Fibroblast of lung (primary cell): ENCODE measurements around the gene KLHL25. TPM values are rescaled to one million over a fixed set of nuclear protein-coding genes. Genes with fewer than 3 reads are reported as not detected.

Experiments used
- DNase-seq, 2 donors: peaks; one replicate each; pipeline versions ENCODE4 v3.0.0 to v3.0.0-alpha.2; 2010; ENCODE audit warnings: low read depth in 2 of 2
- H2AFZ ChIP-seq: 2 replicates; pipeline ENCODE4 v1.5.1; 2012; ENCODE audit warnings: low read length, control low read depth, inconsistent platforms
- H3K27ac ChIP-seq: 2 replicates; pipeline ENCODE4 v1.5.1; 2011; ENCODE audit warnings: low read length, control low read depth; ENCODE audit not compliant: insufficient read depth
- H3K27me3 ChIP-seq: 2 replicates; pipeline ENCODE4 v1.5.1; 2011; ENCODE audit warnings: mild to moderate bottlenecking, low read length; ENCODE audit not compliant: control insufficient read depth, insufficient read depth
- H3K36me3 ChIP-seq: 2 replicates; pipeline ENCODE4 v1.5.1; 2011; ENCODE audit warnings: low read length; ENCODE audit not compliant: control insufficient read depth, insufficient read depth
- H3K4me1 ChIP-seq: 2 replicates; pipeline ENCODE4 v1.5.1; 2011; ENCODE audit warnings: low read length; ENCODE audit not compliant: control insufficient read depth, insufficient read depth; ENCODE audit errors: extremely low read depth
- H3K4me2 ChIP-seq: 2 replicates; pipeline ENCODE4 v1.5.1; 2011; ENCODE audit warnings: low read length, control low read depth; ENCODE audit not compliant: insufficient read depth; ENCODE audit errors: extremely low read depth
- H3K4me3 ChIP-seq, 4 experiments: fragments of 200-600 bp in 1 of 4; sonication (generic) in 1 of 4; replicated peaks in 1 of 4; 2 replicates each; pipeline ENCODE4 v1.5.1; 2011 to 2016; ENCODE audit warnings: low read length in 4 of 4, low read depth in 3 of 4, mild to moderate bottlenecking in 3 of 4, control low read depth in 2 of 4, inconsistent platforms in 1 of 4, mixed read lengths in 1 of 4; ENCODE audit not compliant: insufficient read depth in 1 of 4; ENCODE audit errors: control extremely low read depth in 1 of 4
- H3K79me2 ChIP-seq: 2 replicates; pipeline ENCODE4 v1.5.1; 2012; ENCODE audit warnings: mild to moderate bottlenecking, low read length, inconsistent platforms; ENCODE audit not compliant: control insufficient read depth, insufficient read depth
- H3K9ac ChIP-seq: 2 replicates; pipeline ENCODE4 v1.5.1; 2011; ENCODE audit warnings: mild to moderate bottlenecking, low read length, control low read depth; ENCODE audit not compliant: insufficient read depth
- H3K9me3 ChIP-seq: 2 replicates; pipeline ENCODE4 v1.5.1; 2012; ENCODE audit warnings: low read depth, low read length; ENCODE audit not compliant: control insufficient read depth, insufficient read depth
- H4K20me1 ChIP-seq: 2 replicates; pipeline ENCODE4 v1.5.1; 2011; ENCODE audit warnings: low read length; ENCODE audit not compliant: control insufficient read depth, insufficient read depth; ENCODE audit errors: extremely low read depth
- EZH2 ChIP-seq: IDR thresholded peaks from 2 replicates; pipeline ENCODE4 v1.5.1; 2012; ENCODE audit warnings: low read length, control low read depth, mild to moderate bottlenecking; ENCODE audit errors: missing control alignments
- polyA plus RNA-seq, 2 donors: library from polyadenylated mRNA; depleted of rRNA in 1 of 2; stranded (reverse) in 1 of 2; unstranded in 1 of 2; fragments of >200 nt; gene quantifications; 2 replicates each; pipeline ENCODE4 v1.2.1, GENCODE V29; 2011 to 2012; ENCODE audit warnings: missing spikeins in 1 of 2
- total RNA-seq: library from RNA; depleted of rRNA; stranded (reverse); fragments of >200 nt; gene quantifications from 2 replicates; pipeline ENCODE4 v1.2.1, GENCODE V29; 2014
- TF ChIP-seq, protein P1 (sequence below), 2 donors: IDR thresholded peaks in 1 of 2; conservative IDR thresholded peaks in 1 of 2; 1 replicate in 1 of 2; 2 replicates in 1 of 2; pipeline ENCODE4 v1.5.1; 2011 to 2012; ENCODE audit warnings: low read length in 2 of 2, control low read depth in 1 of 2, inconsistent platforms in 1 of 2, low read depth in 1 of 2, mild to moderate bottlenecking in 1 of 2

The KLHL25 gene
- total and polyA plus RNA-seq, 2 donors (not counting 1 experiment from before 2014, with no cell fraction given) = 1.4 to 5.4 TPM

DNA sequence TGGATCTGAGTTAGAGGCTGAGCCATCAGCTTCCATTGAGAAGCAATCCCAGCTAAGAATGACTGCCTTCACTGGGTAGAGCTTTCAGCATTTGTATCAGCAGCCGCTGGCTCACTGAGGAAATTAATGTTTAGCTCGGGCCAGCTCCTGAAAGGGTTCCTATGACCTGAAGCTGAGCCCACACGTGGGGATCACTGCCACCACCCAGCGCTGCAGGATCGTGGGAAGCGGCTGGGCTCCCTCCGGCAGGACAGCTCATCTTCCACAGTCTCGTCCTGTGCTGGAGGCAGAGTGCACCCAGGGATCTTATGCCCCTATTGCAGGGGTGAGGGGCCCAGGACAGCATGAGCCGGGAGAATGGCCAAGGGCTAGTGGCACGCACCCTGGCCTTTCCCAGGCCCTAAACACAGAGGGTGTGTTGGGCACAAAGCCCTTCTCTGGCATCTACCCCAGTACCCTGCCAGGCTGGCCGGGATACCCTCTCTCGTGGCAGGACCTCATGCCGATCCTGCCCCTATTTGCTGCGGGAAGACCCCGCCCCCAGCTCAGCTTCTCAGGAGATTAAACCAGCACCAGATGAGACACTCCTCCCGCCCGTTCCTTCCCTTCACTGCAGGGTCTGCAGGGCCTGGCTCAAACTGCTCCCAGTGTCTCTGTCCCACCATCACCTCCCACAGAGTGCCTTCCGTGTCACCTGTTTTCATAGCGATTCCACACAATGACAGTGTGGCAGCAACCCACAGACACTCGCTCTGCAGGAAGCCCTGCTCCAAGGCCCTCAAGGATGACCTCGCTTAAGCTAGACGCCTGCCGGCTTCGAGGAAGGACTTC lies 28.5 kb downstream of the KLHL25 start:
- no peak overlapping the region for H3K27ac ChIP-seq
- no peak overlapping the region for H3K4me2 ChIP-seq
- H3K27me3 ChIP-seq = no peaks in the 10 kb centered on the region
- no peak for TF ChIP-seq EZH2
- TF ChIP-seq, protein P1, sequence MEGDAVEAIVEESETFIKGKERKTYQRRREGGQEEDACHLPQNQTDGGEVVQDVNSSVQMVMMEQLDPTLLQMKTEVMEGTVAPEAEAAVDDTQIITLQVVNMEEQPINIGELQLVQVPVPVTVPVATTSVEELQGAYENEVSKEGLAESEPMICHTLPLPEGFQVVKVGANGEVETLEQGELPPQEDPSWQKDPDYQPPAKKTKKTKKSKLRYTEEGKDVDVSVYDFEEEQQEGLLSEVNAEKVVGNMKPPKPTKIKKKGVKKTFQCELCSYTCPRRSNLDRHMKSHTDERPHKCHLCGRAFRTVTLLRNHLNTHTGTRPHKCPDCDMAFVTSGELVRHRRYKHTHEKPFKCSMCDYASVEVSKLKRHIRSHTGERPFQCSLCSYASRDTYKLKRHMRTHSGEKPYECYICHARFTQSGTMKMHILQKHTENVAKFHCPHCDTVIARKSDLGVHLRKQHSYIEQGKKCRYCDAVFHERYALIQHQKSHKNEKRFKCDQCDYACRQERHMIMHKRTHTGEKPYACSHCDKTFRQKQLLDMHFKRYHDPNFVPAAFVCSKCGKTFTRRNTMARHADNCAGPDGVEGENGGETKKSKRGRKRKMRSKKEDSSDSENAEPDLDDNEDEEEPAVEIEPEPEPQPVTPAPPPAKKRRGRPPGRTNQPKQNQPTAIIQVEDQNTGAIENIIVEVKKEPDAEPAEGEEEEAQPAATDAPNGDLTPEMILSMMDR (conservative IDR thresholded peaks at IDR 0.05 in 1 of 2, IDR thresholded peaks at IDR 0.05 in 1 of 2; ENCODE audit: low read depth in 1 of 2, low read length in 2 of 2) = no peak
- H3K4me3 ChIP-seq = no peak overlapping the region
- no peaks in the 10 kb centered on the region for H4K20me1 ChIP-seq
- H2AFZ ChIP-seq = no peak overlapping the region
- no peaks in the 10 kb centered on the region for H3K36me3 ChIP-seq
- H3K79me2 ChIP-seq = no peaks in the 10 kb centered on the region
- no peak for DNase-seq
- H3K9ac ChIP-seq = no peak overlapping the region
- no peaks in the 10 kb centered on the region for H3K9me3 ChIP-seq
- peaks cover 7% of the 10 kb centered on the region for H3K4me1 ChIP-seq

DNA sequence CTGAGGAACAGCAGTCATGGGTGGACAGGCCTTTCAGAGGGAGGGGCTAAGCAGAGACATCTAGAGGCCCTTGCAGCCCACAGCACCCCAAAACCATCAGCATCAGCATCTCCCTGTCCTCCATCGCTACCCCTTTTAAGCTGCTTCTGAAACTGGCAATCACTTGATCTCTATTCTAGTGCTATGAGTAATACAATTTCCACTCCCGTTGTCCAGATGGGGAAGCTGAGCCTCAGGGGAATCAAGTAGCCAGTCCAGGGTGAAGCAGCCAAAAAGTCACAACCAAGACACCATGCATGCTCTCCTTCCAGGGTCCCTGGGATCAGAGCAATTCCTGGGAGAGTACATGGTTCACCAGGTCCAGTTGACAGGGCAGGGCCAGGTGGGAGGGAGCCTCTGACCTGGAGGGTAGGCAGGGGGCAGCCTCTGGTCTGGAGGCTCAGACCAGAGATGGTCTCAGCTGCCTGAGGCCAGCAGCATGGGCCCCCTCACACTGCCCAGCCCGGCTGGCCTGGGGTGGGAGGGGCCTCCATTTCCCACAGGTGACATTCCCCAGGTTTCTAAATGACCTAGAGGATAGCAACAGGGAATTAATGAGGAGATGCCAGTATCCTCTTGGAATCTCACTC lies 30.0 kb downstream of the KLHL25 start:
- TF ChIP-seq EZH2 = no peak
- TF ChIP-seq, protein P1 (conservative IDR thresholded peaks at IDR 0.05 in 1 of 2, IDR thresholded peaks at IDR 0.05 in 1 of 2; ENCODE audit: low read depth in 1 of 2, low read length in 2 of 2) = no peak
- Histone ChIP-seq H3K27ac (no peak overlapping the region), H3K36me3 (no peaks in the 10 kb centered on the region), H3K27me3 (no peaks in the 10 kb centered on the region), H4K20me1 (no peaks in the 10 kb centered on the region), H3K4me3 (no peak overlapping the region), H3K4me2 (no peak overlapping the region), H3K9me3 (no peaks in the 10 kb centered on the region), H3K79me2 (no peaks in the 10 kb centered on the region), H3K9ac (no peak overlapping the region), H3K4me1 (peaks cover 7% of the 10 kb centered on the region), H2AFZ (no peak overlapping the region)
- peak in 1 of 2 donors; percentile 55 for DNase-seq

DNA sequence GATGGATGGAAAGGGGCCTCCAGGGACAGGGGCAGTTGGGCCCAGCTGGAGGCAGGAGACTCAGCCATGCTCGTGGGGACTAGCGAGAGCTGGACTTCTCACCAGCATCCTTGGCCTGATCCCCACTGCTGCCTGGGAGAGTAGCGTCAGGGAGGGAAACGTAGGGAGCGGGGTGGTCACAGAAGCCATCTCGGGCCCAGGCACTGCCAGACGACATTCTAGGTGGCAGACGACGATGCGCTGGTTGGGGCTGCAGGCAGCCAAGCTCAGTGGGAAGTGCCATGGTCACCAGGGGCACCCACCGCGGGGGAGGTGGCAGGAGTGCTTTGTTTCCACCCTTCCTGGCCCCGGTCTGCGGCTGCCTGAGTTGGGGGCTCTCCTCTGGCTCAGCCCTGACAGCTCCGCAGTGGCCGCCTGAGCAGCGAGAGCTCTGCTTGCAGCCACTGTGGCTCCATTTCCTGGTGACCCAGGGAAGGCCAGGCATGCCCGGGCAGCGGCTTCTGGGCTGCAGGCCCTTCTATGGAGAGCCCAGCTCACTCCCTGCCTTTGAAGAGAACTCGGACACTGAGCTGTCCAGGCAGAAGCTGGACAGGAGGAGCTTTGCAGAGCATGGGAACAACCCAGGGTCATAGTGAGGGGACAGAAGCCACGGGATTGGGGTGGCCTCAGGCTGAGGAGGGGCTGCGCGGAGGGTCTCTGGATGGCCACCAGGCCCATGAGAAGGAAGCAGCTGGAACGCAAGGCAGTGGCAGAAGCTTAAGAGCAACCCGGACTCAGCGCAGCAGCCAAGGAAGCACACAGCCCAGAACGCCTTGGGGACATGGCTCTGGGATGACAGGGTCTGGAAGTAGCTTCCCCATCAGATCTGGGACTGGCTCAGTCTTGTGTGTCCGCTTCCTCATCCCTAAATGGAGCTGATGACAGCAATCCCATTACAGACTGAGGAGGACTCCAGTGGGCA lies 30.8 kb downstream of the KLHL25 start:
- H3K27ac ChIP-seq = no peak overlapping the region
- no peak overlapping the region for H3K4me2 ChIP-seq
- no peaks in the 10 kb centered on the region for H3K36me3 ChIP-seq
- TF ChIP-seq, protein P1 (conservative IDR thresholded peaks at IDR 0.05 in 1 of 2, IDR thresholded peaks at IDR 0.05 in 1 of 2; ENCODE audit: low read depth in 1 of 2, low read length in 2 of 2) = no peak
- no peak for TF ChIP-seq EZH2
- no peak for DNase-seq
- H4K20me1 ChIP-seq = no peaks in the 10 kb centered on the region
- H3K4me3 ChIP-seq = no peak overlapping the region
- no peak overlapping the region for H3K9ac ChIP-seq
- peaks cover 7% of the 10 kb centered on the region for H3K4me1 ChIP-seq
- H3K27me3 ChIP-seq = no peaks in the 10 kb centered on the region
- no peaks in the 10 kb centered on the region for H3K9me3 ChIP-seq
- H3K79me2 ChIP-seq = no peaks in the 10 kb centered on the region
- H2AFZ ChIP-seq = no peak overlapping the region
